HG02840 (cell line): ENCODE measurements around the gene PKNOX2.

Experiments
- ATAC-seq: cut with Tn5 transposase; IDR thresholded peaks from one replicate; pipeline ENCODE4 v1.9.1; 2021; ENCODE audit warnings: mild to moderate bottlenecking, moderate library complexity, moderate number of reproducible peaks; ENCODE audit not compliant: unreplicated experiment, low FRiP score

Gene PKNOX2

GRCh38 chr11:125275905-125276618 lies 111.5 kb downstream of the PKNOX2 start:
- no peak for ATAC-seq

DNA sequence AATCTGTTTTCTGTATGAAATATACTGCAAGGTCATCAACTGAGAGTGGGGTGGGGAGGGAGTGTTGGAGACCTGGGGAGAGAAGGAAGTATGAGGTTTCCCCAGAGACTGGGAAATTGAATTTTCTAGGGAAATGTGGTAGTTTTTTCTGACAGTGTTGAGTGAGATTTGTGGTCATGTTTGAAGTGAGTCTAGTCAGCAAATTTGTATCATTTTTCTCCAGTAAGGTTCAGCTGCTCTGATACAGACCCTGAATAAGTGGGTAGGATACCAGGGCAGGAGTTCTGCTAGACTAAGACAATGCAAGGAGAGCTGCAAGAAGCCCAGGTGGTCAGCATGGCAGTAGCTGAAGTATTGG lies 112.0 kb downstream of the PKNOX2 start:
- ATAC-seq, result no peak

GRCh38 chr11:125279676-125280418 lies 115.3 kb downstream of the PKNOX2 start:
- ATAC-seq, result no peak

GRCh38 chr11:125280646-125281045 lies 116.1 kb downstream of the PKNOX2 start:
- no peak for ATAC-seq

- ATAC-seq, result no peak
Measured at GRCh38 chr11:125281831-125282595, 117.5 kb downstream of the PKNOX2 start.

DNA sequence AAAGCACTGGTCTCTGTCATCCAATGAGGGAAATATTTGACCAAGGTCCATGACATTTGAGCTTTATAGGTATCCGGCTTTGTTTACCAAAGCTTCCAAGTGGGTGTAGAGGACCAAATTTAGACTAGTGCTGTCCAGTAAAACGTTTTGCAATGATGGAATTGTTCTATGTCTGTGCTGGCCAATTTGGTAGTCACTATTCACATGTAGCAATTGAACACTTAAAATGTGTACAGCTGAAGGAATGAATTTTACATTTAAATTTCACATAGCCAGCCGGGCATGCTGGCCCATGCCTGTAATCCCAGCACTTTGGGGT lies 118.0 kb downstream of the PKNOX2 start:
- no peak for ATAC-seq

- ATAC-seq, result no peak
Measured at GRCh38 chr11:125284245-125284850, 119.8 kb downstream of the PKNOX2 start.

GRCh38 chr11:125285844-125286243 lies 121.3 kb downstream of the PKNOX2 start:
- ATAC-seq, result no peak

GRCh38 chr11:125286486-125286885 lies 121.9 kb downstream of the PKNOX2 start:
- ATAC-seq, result no peak

DNA sequence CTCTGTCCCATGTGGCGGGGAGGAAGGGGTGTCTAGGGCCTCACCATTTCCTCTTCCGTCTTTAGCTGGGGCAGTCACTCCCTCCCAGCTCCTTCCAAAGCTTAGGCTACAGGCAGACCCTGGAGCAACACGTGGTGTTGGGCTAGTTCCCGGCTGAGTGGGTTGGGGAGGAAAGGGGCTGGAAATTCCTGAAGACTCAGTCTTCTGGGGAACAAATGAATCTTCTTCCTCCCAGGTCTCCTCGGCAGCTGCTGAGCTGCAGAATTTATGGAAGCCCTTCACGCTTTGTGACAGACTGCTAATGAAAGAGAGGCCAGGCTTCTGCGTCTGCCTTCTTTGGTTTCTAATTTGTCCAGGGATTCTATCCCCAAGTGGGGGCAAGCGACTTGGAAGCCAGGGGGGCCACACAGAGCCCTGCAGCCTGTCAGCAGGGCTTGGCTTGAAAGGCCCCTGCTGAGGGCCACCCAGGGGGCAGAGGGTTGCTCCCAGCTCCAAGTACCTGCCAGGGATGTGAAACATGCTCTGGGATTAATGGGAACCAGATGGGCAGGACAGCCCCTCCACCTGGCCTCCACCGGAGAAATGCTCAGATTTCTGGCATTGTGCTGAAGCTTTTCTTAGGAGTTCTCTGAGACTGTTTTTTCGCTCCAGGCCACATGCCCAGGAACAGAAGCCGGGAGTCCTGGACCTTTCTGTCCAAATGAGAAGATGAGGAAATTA lies 123.1 kb downstream of the PKNOX2 start:
- ATAC-seq, result no peak

DNA sequence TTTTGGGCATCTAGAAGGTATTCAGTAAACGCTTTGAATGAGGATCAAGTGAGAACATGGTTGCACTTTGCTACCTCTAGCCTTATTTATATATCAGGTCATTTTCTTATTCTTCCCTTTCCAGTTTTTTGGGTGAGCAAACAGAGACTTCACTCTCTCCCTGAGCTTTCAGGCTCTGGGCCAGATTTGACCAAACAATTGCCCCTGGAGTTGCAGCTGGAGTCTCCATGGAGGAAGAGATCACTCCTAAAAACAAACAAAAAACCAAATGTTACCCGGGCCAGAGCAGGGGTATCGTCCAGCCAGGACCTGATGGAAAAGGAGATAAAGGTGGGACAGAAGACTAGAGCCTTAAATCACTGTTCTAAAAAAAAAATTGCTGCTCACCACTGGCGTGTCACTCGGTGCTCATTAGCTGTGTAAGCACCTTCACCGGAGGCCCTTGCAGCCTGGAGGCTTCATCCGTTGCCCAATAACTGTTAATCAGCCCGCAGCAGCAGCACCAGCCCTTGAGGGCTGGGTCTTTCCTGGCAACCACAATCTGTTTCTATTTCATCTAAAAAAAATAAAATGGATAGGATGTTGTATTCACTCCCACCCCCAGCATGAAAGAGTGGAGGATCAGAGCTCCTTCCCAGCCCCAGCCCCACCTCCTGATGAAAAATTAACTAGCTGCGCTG lies 125.0 kb downstream of the PKNOX2 start:
- no peak for ATAC-seq

GRCh38 chr11:125290263-125290662 lies 125.7 kb downstream of the PKNOX2 start:
- no peak for ATAC-seq

DNA sequence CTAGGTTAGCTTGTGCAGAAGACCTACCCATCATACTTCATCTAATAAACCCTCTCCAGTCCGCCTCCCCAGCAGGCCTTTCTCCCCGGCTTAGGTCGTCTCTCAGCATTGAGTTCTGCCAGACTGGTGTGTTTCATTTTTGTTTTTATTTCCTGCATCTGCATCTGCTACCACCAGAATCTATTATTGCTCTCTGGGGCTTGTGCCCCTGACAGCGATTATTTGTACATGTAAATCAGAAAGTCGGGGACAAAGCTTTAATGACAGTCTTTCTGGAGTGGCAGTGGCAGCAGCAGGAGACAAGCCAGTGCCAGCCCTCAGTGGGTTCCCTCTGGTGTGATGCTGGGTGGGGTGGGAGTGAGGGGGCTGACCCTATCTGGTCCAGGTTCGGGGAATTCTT lies 127.5 kb downstream of the PKNOX2 start:
- ATAC-seq, result no peak

DNA sequence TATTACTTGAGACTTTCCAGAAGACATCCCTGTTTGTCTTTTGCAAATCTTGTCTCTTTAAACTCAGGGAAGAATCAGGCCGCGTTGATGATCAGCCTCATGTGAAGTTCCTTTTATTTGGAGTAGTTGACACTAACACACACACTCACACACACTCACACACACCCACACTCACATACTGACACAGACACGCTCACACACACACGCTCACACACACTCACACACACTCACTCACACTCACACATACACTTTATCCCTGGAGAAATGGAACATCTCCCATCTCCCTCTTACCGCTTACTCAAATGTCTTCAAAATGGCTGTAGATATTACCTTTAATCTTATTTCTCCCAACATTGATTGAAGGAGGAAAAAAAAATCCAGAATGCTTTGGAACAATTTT lies 129.0 kb downstream of the PKNOX2 start:
- ATAC-seq, result no peak

GRCh38 chr11:125295931-125296330 lies 131.4 kb downstream of the PKNOX2 start:
- no peak for ATAC-seq

- ATAC-seq, result no peak
Measured at GRCh38 chr11:125297346-125297915, 132.9 kb downstream of the PKNOX2 start.

- no peak for ATAC-seq
Measured at GRCh38 chr11:125299061-125299615, 134.6 kb downstream of the PKNOX2 start.

DNA sequence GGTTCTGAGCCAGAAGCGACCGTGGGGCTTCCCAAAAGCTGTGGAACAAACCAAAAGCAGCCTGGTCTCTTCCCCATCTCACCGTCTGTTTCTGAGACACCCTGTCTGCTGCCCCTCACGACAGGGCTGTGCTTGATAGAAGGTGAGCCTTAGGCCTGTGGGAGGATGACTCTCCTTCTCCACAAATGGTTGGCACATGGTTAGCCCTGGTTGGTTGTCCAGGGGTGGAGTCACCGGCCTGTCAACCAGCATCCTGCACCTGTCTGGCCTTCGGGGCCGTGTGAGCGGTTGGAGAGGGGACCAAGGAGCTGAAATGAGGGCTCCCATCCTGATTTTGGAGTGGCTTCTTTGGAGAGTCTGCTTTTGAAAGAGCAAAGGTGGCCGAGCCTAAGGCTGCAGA lies 135.3 kb downstream of the PKNOX2 start:
- ATAC-seq, result no peak

DNA sequence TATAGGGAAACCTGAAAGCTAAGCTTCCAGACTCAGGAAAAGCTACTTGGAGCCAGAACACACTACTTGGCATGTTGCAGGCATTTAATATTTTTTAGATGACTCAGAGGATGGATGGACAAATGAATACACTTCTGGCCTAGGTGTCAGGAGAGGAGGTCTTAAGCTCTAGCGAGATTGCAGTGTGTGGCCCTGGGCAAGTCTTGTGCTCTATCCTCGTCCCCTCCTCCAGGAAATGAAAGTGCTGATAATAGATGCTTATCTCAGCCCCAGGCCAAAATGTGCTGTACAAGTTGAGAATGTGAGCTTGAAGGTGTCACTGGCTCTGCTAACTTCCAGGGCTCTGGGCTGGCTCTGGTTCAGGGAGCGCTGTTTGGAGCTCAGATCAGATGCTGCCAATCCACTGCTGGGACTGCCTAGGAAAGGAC lies 136.3 kb downstream of the PKNOX2 start:
- ATAC-seq, result no peak
